Trophoblast cell (in vitro differentiated cells and primary cell): ENCODE measurements around the gene U2AF2.

Experiments used
- DNase-seq, 2 donors: peaks; one replicate each; pipeline ENCODE4 v3.0.0-alpha.2; 2016
- H2AFZ ChIP-seq: 2 replicates; pipeline ENCODE4 v1.6.1; 2013; ENCODE audit warnings: low read length, moderate library complexity, mild to moderate bottlenecking; ENCODE audit not compliant: insufficient read depth, poor library complexity
- H2AK5ac ChIP-seq: 2 replicates; pipeline ENCODE4 v1.6.1; 2013; ENCODE audit warnings: mild to moderate bottlenecking, low read length
- H2BK120ac ChIP-seq: 2 replicates; pipeline ENCODE4 v1.6.1; 2013; ENCODE audit warnings: low read length, mild to moderate bottlenecking, moderate library complexity; ENCODE audit not compliant: insufficient read depth, poor library complexity
- H2BK12ac ChIP-seq: 2 replicates; pipeline ENCODE4 v1.6.1; 2013; ENCODE audit warnings: mild to moderate bottlenecking, low read length, moderate library complexity
- H2BK5ac ChIP-seq: 2 replicates; pipeline ENCODE4 v1.6.1; 2013; ENCODE audit warnings: low read length, low read depth, moderate library complexity, mild to moderate bottlenecking; ENCODE audit not compliant: poor library complexity
- H3K14ac ChIP-seq: 2 replicates; pipeline ENCODE4 v1.6.1; 2013; ENCODE audit warnings: mild to moderate bottlenecking, low read length
- H3K18ac ChIP-seq: 2 replicates; pipeline ENCODE4 v1.6.1; 2013; ENCODE audit warnings: mild to moderate bottlenecking, low read length
- H3K23ac ChIP-seq: 2 replicates; pipeline ENCODE4 v1.6.1; 2013; ENCODE audit warnings: low read length
- H3K27ac ChIP-seq: 2 replicates; pipeline ENCODE4 v1.5.1; 2013; ENCODE audit warnings: low read depth, mild to moderate bottlenecking, inconsistent platforms, low read length, moderate library complexity
- H3K27me3 ChIP-seq: 2 replicates; pipeline ENCODE4 v1.6.1; 2013; ENCODE audit warnings: inconsistent platforms, mild to moderate bottlenecking, low read length, moderate library complexity; ENCODE audit not compliant: insufficient read depth
- H3K36me3 ChIP-seq, 2 experiments: 1 replicate in 1 of 2; 2 replicates in 1 of 2; pipeline ENCODE4 v1.6.1; 2013; ENCODE audit warnings: low read length in 2 of 2, mild to moderate bottlenecking in 2 of 2, moderate library complexity in 1 of 2; ENCODE audit not compliant: insufficient read depth in 2 of 2, control insufficient read depth in 1 of 2
- H3K4ac ChIP-seq: 2 replicates; pipeline ENCODE4 v1.6.1; 2013; ENCODE audit warnings: low read depth, mild to moderate bottlenecking, low read length, moderate library complexity
- H3K4me1 ChIP-seq, 2 experiments: 1 replicate in 1 of 2; 2 replicates in 1 of 2; pipeline ENCODE4 v1.6.1; 2013; ENCODE audit warnings: low read length in 2 of 2, mild to moderate bottlenecking in 2 of 2, moderate library complexity in 1 of 2; ENCODE audit not compliant: insufficient read depth in 2 of 2, control insufficient read depth in 1 of 2
- H3K4me2 ChIP-seq: 2 replicates; pipeline ENCODE4 v1.6.1; 2013; ENCODE audit warnings: inconsistent platforms, mild to moderate bottlenecking, low read length, moderate library complexity
- H3K4me3 ChIP-seq: 2 replicates; pipeline ENCODE4 v1.5.1; 2013; ENCODE audit warnings: mild to moderate bottlenecking, low read depth, low read length, inconsistent platforms
- H3K79me1 ChIP-seq: one replicate; pipeline ENCODE4 v1.6.1; 2013; ENCODE audit warnings: low read length
- H3K79me2 ChIP-seq: 2 replicates; pipeline ENCODE4 v1.6.1; 2013; ENCODE audit warnings: low read length, mild to moderate bottlenecking; ENCODE audit not compliant: control insufficient read depth, insufficient read depth, poor library complexity
- H3K9ac ChIP-seq: 2 replicates; pipeline ENCODE4 v1.6.1; 2013; ENCODE audit warnings: mild to moderate bottlenecking, low read length
- H3K9me3 ChIP-seq: 2 replicates; pipeline ENCODE4 v1.6.1; 2013; ENCODE audit warnings: low read depth, mild to moderate bottlenecking, control low read depth, inconsistent platforms, low read length; ENCODE audit not compliant: insufficient read depth
- H4K12ac ChIP-seq: 2 replicates; pipeline ENCODE4 v1.6.1; 2013; ENCODE audit warnings: low read depth, mild to moderate bottlenecking, low read length, moderate library complexity
- H4K8ac ChIP-seq: 2 replicates; pipeline ENCODE4 v1.6.1; 2013; ENCODE audit warnings: low read depth, mild to moderate bottlenecking, low read length, moderate library complexity
- H4K91ac ChIP-seq: one replicate; pipeline ENCODE4 v1.6.1; 2013; ENCODE audit warnings: low read depth, mild to moderate bottlenecking, low read length, moderate library complexity
- WGBS: extraction: QIAGEN DNeasy Blood & Tissue Kit; methylation state at CpG from one replicate; pipeline ENCODE4 v1.1.7; 2013; ENCODE audit warnings: missing lambda C conversion rate; ENCODE audit not compliant: insufficient read length, insufficient coverage; ENCODE audit errors: extremely low coverage; 5-methylcytosine and 5-hydroxymethylcytosine counted together

The U2AF2 gene

GRCh38 chr19:55684946-55685681, 30.3 kb downstream of the U2AF2 start:
- Histone ChIP-seq H3K36me3 (peaks cover 79 to 80% of the 10 kb centered on the region in 2 experiments), H3K79me1 (no peaks in the 10 kb centered on the region), H4K12ac (no peak overlapping the region), H3K79me2 (no peaks in the 10 kb centered on the region), H4K8ac (no peak overlapping the region), H3K4ac (no peak overlapping the region), H3K23ac (no peak overlapping the region), H3K27me3 (no peaks in the 10 kb centered on the region), H2BK5ac (no peak overlapping the region), H3K14ac (no peak overlapping the region), H4K91ac (no peak overlapping the region), H2BK120ac (no peak overlapping the region), H3K9ac (no peak overlapping the region), H3K4me2 (no peak overlapping the region), H2AK5ac (no peak overlapping the region), H2AFZ (no peak overlapping the region), H3K4me1 (no peaks in the 10 kb centered on the region), H3K4me3 (no peak overlapping the region), H3K9me3 (peaks cover 2% of the 10 kb centered on the region), H3K18ac (no peak overlapping the region), H3K27ac (no peak overlapping the region), H2BK12ac (no peak overlapping the region)
- WGBS, result no CpG with 5 or more reads among the region's 60 CpGs
- DNase-seq, result no peak

- no peak overlapping the region for H2AK5ac ChIP-seq
- no peak overlapping the region for H3K4ac ChIP-seq
- no peak overlapping the region for H2BK120ac ChIP-seq
- H4K8ac ChIP-seq, result no peak overlapping the region
- H3K18ac ChIP-seq, result no peak overlapping the region
- H2AFZ ChIP-seq, result no peak overlapping the region
- H3K4me3 ChIP-seq, result no peak overlapping the region
- H3K27ac ChIP-seq, result no peak overlapping the region
- no CpG with 5 or more reads among the region's 6 CpGs for WGBS
- no peak overlapping the region for H4K91ac ChIP-seq
- H3K9ac ChIP-seq, result no peak overlapping the region
- no peak overlapping the region for H2BK12ac ChIP-seq
- H3K14ac ChIP-seq, result no peak overlapping the region
- H3K36me3 ChIP-seq, result peaks cover 79 to 80% of the 10 kb centered on the region in 2 experiments
- H3K79me1 ChIP-seq, result no peaks in the 10 kb centered on the region
- H3K23ac ChIP-seq, result no peak overlapping the region
- no peak for DNase-seq
- H2BK5ac ChIP-seq, result no peak overlapping the region
- H3K27me3 ChIP-seq, result no peaks in the 10 kb centered on the region
- H3K79me2 ChIP-seq, result no peaks in the 10 kb centered on the region
- no peak overlapping the region for H3K4me2 ChIP-seq
- H4K12ac ChIP-seq, result no peak overlapping the region
- peaks cover 2% of the 10 kb centered on the region for H3K9me3 ChIP-seq
- H3K4me1 ChIP-seq, result no peaks in the 10 kb centered on the region
Observed at GRCh38 chr19:55685776-55686175, 30.9 kb downstream of the U2AF2 start.

GRCh38 chr19:55686311-55687050, 31.6 kb downstream of the U2AF2 start:
- H2BK12ac ChIP-seq, result no peak overlapping the region
- H3K4me1 ChIP-seq, result no peaks in the 10 kb centered on the region
- no peak overlapping the region for H2BK120ac ChIP-seq
- no peak overlapping the region for H2AFZ ChIP-seq
- no peaks in the 10 kb centered on the region for H3K79me1 ChIP-seq
- H3K9me3 ChIP-seq, result peaks cover 2% of the 10 kb centered on the region
- no peak overlapping the region for H4K91ac ChIP-seq
- H4K8ac ChIP-seq, result no peak overlapping the region
- no peak overlapping the region for H3K14ac ChIP-seq
- DNase-seq, result no peak
- H3K4me2 ChIP-seq, result no peak overlapping the region
- no peak overlapping the region for H2BK5ac ChIP-seq
- H3K27me3 ChIP-seq, result no peaks in the 10 kb centered on the region
- no CpG with 5 or more reads among the region's 29 CpGs for WGBS
- peaks cover 81 to 82% of the 10 kb centered on the region in 2 experiments for H3K36me3 ChIP-seq
- H3K27ac ChIP-seq, result no peak overlapping the region
- H4K12ac ChIP-seq, result no peak overlapping the region
- peak overlapping the region; percentile 16 for H3K4me3 ChIP-seq
- no peaks in the 10 kb centered on the region for H3K79me2 ChIP-seq
- no peak overlapping the region for H2AK5ac ChIP-seq
- no peak overlapping the region for H3K9ac ChIP-seq
- no peak overlapping the region for H3K4ac ChIP-seq
- H3K18ac ChIP-seq, result no peak overlapping the region
- no peak overlapping the region for H3K23ac ChIP-seq

- no peak overlapping the region for H4K12ac ChIP-seq
- H3K27ac ChIP-seq, result no peak overlapping the region
- no peak overlapping the region for H3K4me2 ChIP-seq
- H3K18ac ChIP-seq, result no peak overlapping the region
- no peak overlapping the region for H2BK12ac ChIP-seq
- H3K79me2 ChIP-seq, result no peaks in the 10 kb centered on the region
- no peaks in the 10 kb centered on the region for H3K4me1 ChIP-seq
- H3K36me3 ChIP-seq, result peaks cover 82 to 84% of the 10 kb centered on the region in 2 experiments
- H3K9ac ChIP-seq, result no peak overlapping the region
- no peak overlapping the region for H2BK120ac ChIP-seq
- no peaks in the 10 kb centered on the region for H3K27me3 ChIP-seq
- no peak overlapping the region for H3K14ac ChIP-seq
- no peak overlapping the region for H2AK5ac ChIP-seq
- H2AFZ ChIP-seq, result no peak overlapping the region
- no CpG with 5 or more reads among the region's 22 CpGs for WGBS
- DNase-seq, result no peak
- H3K9me3 ChIP-seq, result peaks cover 2% of the 10 kb centered on the region
- H3K79me1 ChIP-seq, result no peaks in the 10 kb centered on the region
- no peak overlapping the region for H4K91ac ChIP-seq
- H2BK5ac ChIP-seq, result no peak overlapping the region
- no peak overlapping the region for H3K23ac ChIP-seq
- H3K4me3 ChIP-seq, result no peak overlapping the region
- no peak overlapping the region for H4K8ac ChIP-seq
- H3K4ac ChIP-seq, result no peak overlapping the region
Observed at GRCh38 chr19:55687281-55688201, 32.7 kb downstream of the U2AF2 start.
